ENCODE measurements around the gene ADAMTS7. TPM values are rescaled to one million over a fixed set of nuclear protein-coding genes. Genes with fewer than 3 reads are reported as not detected.

ADAMTS7 gene
- total and polyA plus RNA-seq, 2 of the 8 experiments (the other 6 are each of a cell fraction or from before 2014, with no cell fraction given), result 27.9 to 45.2 TPM

- no peak overlapping the region for H3K56ac ChIP-seq (replicated peaks; ENCODE audit: insufficient read length, low read depth, low read length)
- no peak overlapping the region for H3K9ac ChIP-seq (replicated peaks in 1 of 4; ENCODE audit: extremely low read depth in 1 of 4, low read depth in 3 of 4, low read length in 3 of 4)
- no peaks in the 10 kb centered on the region for H3K23me2 ChIP-seq (ENCODE audit: low read depth, low read length)
- no peaks in the 10 kb centered on the region for H3K36me3 ChIP-seq (ENCODE audit: control insufficient read depth in 2 of 4, insufficient read depth in 4 of 4, low read length in 3 of 4)
- H4K91ac ChIP-seq (replicated peaks; ENCODE audit: insufficient read length, low read length), result no peak overlapping the region
- no peak for FAIRE-seq
- no peaks in the 10 kb centered on the region for H3K9me3 ChIP-seq (ENCODE audit: insufficient read depth in 2 of 2, low read depth in 1 of 2, low read length in 1 of 2)
- no peaks in the 10 kb centered on the region for H4K20me1 ChIP-seq (replicated peaks in 1 of 2; ENCODE audit: control insufficient read depth in 1 of 2, insufficient read depth in 2 of 2, low read length in 2 of 2)
- H3K79me2 ChIP-seq (ENCODE audit: control insufficient read depth in 1 of 2, insufficient read depth in 2 of 2, low read length in 2 of 2), result no peaks in the 10 kb centered on the region
- H4K8ac ChIP-seq (ENCODE audit: extremely low read depth, insufficient read depth, low read length), result no peak overlapping the region
- no peak overlapping the region for H3K4ac ChIP-seq (replicated peaks; ENCODE audit: insufficient read length, low read depth, low read length)
- H2AK5ac ChIP-seq (ENCODE audit: low read depth, low read length), result no peak overlapping the region
- H2BK15ac ChIP-seq (ENCODE audit: low read length), result peak overlapping the region; percentile 13; the same call in 1 of the 2 replicates
- H3K23ac ChIP-seq (ENCODE audit: insufficient read length), result no peak overlapping the region
- H3K27me3 ChIP-seq (replicated peaks in 1 of 4; ENCODE audit: control insufficient read depth in 3 of 4, extremely low read depth in 1 of 4, insufficient read depth in 3 of 4, low read length in 3 of 4), result no peaks in the 10 kb centered on the region
- H3K4me1 ChIP-seq (replicated peaks in 1 of 4; ENCODE audit: control insufficient read depth in 3 of 4, insufficient read depth in 4 of 4, low read length in 3 of 4), result peaks cover 3 to 8% (median 5%) of the 10 kb centered on the region in 4 experiments
- no peak overlapping the region for H3K14ac ChIP-seq (ENCODE audit: insufficient read length)
- 0 out of 2 replicates have a peak overlapping the region, but pooled peaks have one; percentile 39 for H2BK12ac ChIP-seq (ENCODE audit: low read depth, low read length)
- no peak overlapping the region for H2BK5ac ChIP-seq (ENCODE audit: low read depth, low read length)
- no peak overlapping the region for H3K18ac ChIP-seq (ENCODE audit: extremely low read depth, low read length)
- no peaks in the 10 kb centered on the region for H3K79me1 ChIP-seq (ENCODE audit: low read depth, low read length)
- DNase-seq (ENCODE audit: low read depth in 1 of 2, low spot score in 2 of 2), result no peak
- H3K4me2 ChIP-seq (ENCODE audit: insufficient read depth in 1 of 2, low read depth in 2 of 2, low read length in 2 of 2), result no peak overlapping the region
- H2BK20ac ChIP-seq (ENCODE audit: low read length), result no peak overlapping the region
- H2BK120ac ChIP-seq (replicated peaks; ENCODE audit: low read depth, low read length), result no peak overlapping the region
- 89% methylated on average over 2 of the region's 2 CpGs; no CpG with 5 or more reads in 1 of the 2 experiments for WGBS, 2 experiments (ENCODE audit: extremely low coverage in 1 of 2, insufficient coverage in 1 of 2, insufficient read length in 1 of 2, insufficient replicate concordance in 2 of 2, low coverage in 1 of 2, low lambda C conversion rate in 2 of 2, missing lambda C conversion rate in 1 of 2)
- POLR2A ChIA-PET (ENCODE audit: partially characterized antibody), result interaction anchor here (1.2 to 2.8 kb wide), 2 partner anchors 12 to 22 kb away, joined by 4 to 13 read pairs; partner anchors contain the start of gene MORF4L1
- H3K4me3 ChIP-seq (ENCODE audit: extremely low read depth in 1 of 4, insufficient read depth in 2 of 4, low read depth in 3 of 4, low read length in 4 of 4), result no peak overlapping the region
- no peak overlapping the region for H2AFZ ChIP-seq (ENCODE audit: low read length)
- H4K5ac ChIP-seq (ENCODE audit: insufficient read length, low read depth, low read length), result no peak overlapping the region
- H3K27ac ChIP-seq (ENCODE audit: low read depth, low read length), result no peak overlapping the region
- CTCF ChIA-PET (ENCODE audit: partially characterized antibody), result interaction anchor here (0.9 to 1.6 kb wide), 4 partner anchors 9 to 59 kb away, joined by 3 to 8 read pairs (median 4); no protein-coding TSS in a partner anchor
- no peak for TF ChIP-seq NRF1 (IDR thresholded peaks at IDR 0.05; ENCODE audit: low read depth, low read length)
- no peak for TF ChIP-seq BCL11A (IDR thresholded peaks at IDR 0.05; ENCODE audit: low read depth in 2 of 2, low read length in 2 of 2)
- no peak for TF ChIP-seq KDM5A (IDR thresholded peaks at IDR 0.05; ENCODE audit: low read length)
These were observed 39.1 kb upstream of the ADAMTS7 start for GRCh38 chr15:78850352-78850751.

Measured in H1 (cell line).